H54 (cell line): ENCODE data around the gene PANX1.

Source experiments
- DNase-seq: peaks from one replicate; pipeline ENCODE4 v3.0.0; 2011; ENCODE audit warnings: low spot score, mixed read lengths; ENCODE audit not compliant: insufficient read length
- FAIRE-seq: peaks from 3 replicates; lab custom pipeline; 2011; peaks lifted over from hg19 to GRCh38; lab: Jason Lieb, UNC
- POLR2A ChIP-seq: IDR thresholded peaks from 2 replicates; pipeline ENCODE4 v1.6.1; 2011; ENCODE audit warnings: low read depth, mild to moderate bottlenecking, low read length

PANX1 gene

GRCh38 chr11:94196363-94196762, 67.7 kb downstream of the PANX1 start:
- DNase-seq: no peak
- FAIRE-seq: no peak
- TF ChIP-seq POLR2A: no peak

GRCh38 chr11:94198718-94199117, 70.1 kb downstream of the PANX1 start:
- no peak for DNase-seq
- FAIRE-seq: no peak
- no peak for TF ChIP-seq POLR2A

- no peak for DNase-seq
- FAIRE-seq: no peak
- no peak for TF ChIP-seq POLR2A
These were observed 70.8 kb downstream of the PANX1 start for GRCh38 chr11:94199136-94200130.

- no peak for TF ChIP-seq POLR2A
- no peak for FAIRE-seq
- DNase-seq: no peak
These were observed 72.4 kb downstream of the PANX1 start for GRCh38 chr11:94201004-94201465.

GRCh38 chr11:94203070-94203469, 74.4 kb downstream of the PANX1 start:
- DNase-seq (no peak), FAIRE-seq (no peak)
- TF ChIP-seq POLR2A: no peak

GRCh38 chr11:94211261-94211830, 82.7 kb downstream of the PANX1 start:
- DNase-seq (no peak), FAIRE-seq (no peak)
- TF ChIP-seq POLR2A: no peak

- DNase-seq (no peak), FAIRE-seq (no peak)
- no peak for TF ChIP-seq POLR2A
These were observed 84.3 kb downstream of the PANX1 start for GRCh38 chr11:94212898-94213297.

GRCh38 chr11:94217705-94218104, 89.1 kb downstream of the PANX1 start:
- no peak for TF ChIP-seq POLR2A
- no peak for FAIRE-seq
- DNase-seq: no peak

- FAIRE-seq (no peak), DNase-seq (no peak)
- no peak for TF ChIP-seq POLR2A
These were observed 89.7 kb downstream of the PANX1 start for GRCh38 chr11:94218372-94218771.

- DNase-seq (no peak), FAIRE-seq (no peak)
- TF ChIP-seq POLR2A: no peak
These were observed 91.1 kb downstream of the PANX1 start for GRCh38 chr11:94219771-94220170.

GRCh38 chr11:94224078-94224477, 95.4 kb downstream of the PANX1 start:
- TF ChIP-seq POLR2A: no peak
- DNase-seq: no peak
- FAIRE-seq: no peak
